ENCODE results near the gene PIP4K2A. TPM values are rescaled to one million over a fixed set of nuclear protein-coding genes. Genes with fewer than 3 reads are reported as not detected.

The PIP4K2A gene
- total and polyA plus RNA-seq, 2 donors (not counting 3 experiments of a cell fraction or from before 2014, with no cell fraction given), result 11.8 to 32.6 TPM

- Histone ChIP-seq H3K4me2 (ENCODE audit: insufficient read depth, low read length) (peak overlapping the region; percentile 67), H3K4me1 (ENCODE audit: control insufficient read depth, extremely low read depth, insufficient read depth, low read length) (peaks cover 67% of the 10 kb centered on the region), H3K9me1 (replicated peaks; ENCODE audit: control insufficient read depth, extremely low read depth, insufficient read depth, low read length) (no peaks in the 10 kb centered on the region), H3K36me3 (ENCODE audit: control insufficient read depth in 2 of 2, extremely low read depth in 1 of 2, insufficient read depth in 2 of 2, low read length in 2 of 2) (no peaks in the 10 kb centered on the region), H3K9ac (replicated peaks; ENCODE audit: extremely low read depth, insufficient read depth, low read length) (no peak overlapping the region), H3K9me3 (replicated peaks; ENCODE audit: control insufficient read depth, insufficient read depth, low read length) (no peaks in the 10 kb centered on the region), H2AFZ (ENCODE audit: low read depth, low read length) (no peak overlapping the region), H4K20me1 (replicated peaks; ENCODE audit: control insufficient read depth, extremely low read depth, insufficient read depth, low read length) (no peaks in the 10 kb centered on the region), H3K27me3 (ENCODE audit: control insufficient read depth in 2 of 2, insufficient read depth in 2 of 2, low read length in 2 of 2) (no peaks in the 10 kb centered on the region), H3K4me3 (replicated peaks in 1 of 3; ENCODE audit: insufficient read depth in 1 of 3, low read depth in 1 of 3, low read length in 3 of 3) (no peak overlapping the region), H3K79me2 (ENCODE audit: control insufficient read depth, insufficient read depth, low read length) (peaks cover 30% of the 10 kb centered on the region), H3K27ac (ENCODE audit: insufficient read depth, low read depth, low read length) (peak overlapping the region; percentile 60)
- ChIA-PET CTCF (interaction anchor here (0.9 to 1.3 kb wide), 2 partner anchors 8 to 365 kb away, joined by 3 read pairs; no protein-coding TSS in a partner anchor), POLR2A (no interaction called here)
- DNase-seq (ENCODE audit: low read depth, low spot score), result no peak
- BruUV-seq (replicated peaks), result no TSS peak
- FAIRE-seq, result no peak
- TF ChIP-seq JUN (IDR thresholded peaks at IDR 0.05; ENCODE audit: borderline replicate concordance, insufficient read depth, insufficient read length, low read depth) (no peak), POLR2AphosphoS5 (IDR thresholded peaks at IDR 0.05; ENCODE audit: insufficient read depth, low read depth, low read length) (no peak), MAX (IDR thresholded peaks at IDR 0.05; ENCODE audit: insufficient read depth, insufficient read length) (no peak), MYC (IDR thresholded peaks at IDR 0.05; ENCODE audit: low read depth, low read length) (no peak)
- intact Hi-C loops (cut with micrococcal nuclease) (loop anchor here (2.0 to 10.0 kb wide), 4 partner anchors 189 to 896 kb away; partner anchors contain the start of gene MSRB2), dilution Hi-C loops (cut with MboI; ENCODE audit: extremely low pct_ligation_motif_present, low sequenced_read_pairs) (no loop called here)
These were observed 90.6 kb downstream of the PIP4K2A start for GRCh38 chr10:22623633-22624253.

GRCh38 chr10:22622242-22622806, 92.1 kb downstream of the PIP4K2A start:
- CTCF ChIA-PET, result interaction anchor here (1.3 kb wide), 1 partner anchor 10 kb away, joined by 3 read pairs; no protein-coding TSS in a partner anchor
- DNase-seq (ENCODE audit: low read depth, low spot score) (no peak), FAIRE-seq (no peak)
- intact Hi-C loops (cut with micrococcal nuclease), result loop anchor here (5.0 to 10.0 kb wide), 3 partner anchors 188 to 895 kb away; partner anchors contain the start of gene MSRB2
- no peaks in the 10 kb centered on the region for H3K9me1 ChIP-seq (replicated peaks; ENCODE audit: control insufficient read depth, extremely low read depth, insufficient read depth, low read length)
- H3K4me3 ChIP-seq (replicated peaks in 1 of 3; ENCODE audit: insufficient read depth in 1 of 3, low read depth in 1 of 3, low read length in 3 of 3), result no peak overlapping the region
- POLR2A ChIA-PET, result no interaction called here
- H4K20me1 ChIP-seq (replicated peaks; ENCODE audit: control insufficient read depth, extremely low read depth, insufficient read depth, low read length), result no peaks in the 10 kb centered on the region
- dilution Hi-C loops (cut with MboI; ENCODE audit: extremely low pct_ligation_motif_present, low sequenced_read_pairs), result no loop called here
- H3K9me3 ChIP-seq (replicated peaks; ENCODE audit: control insufficient read depth, insufficient read depth, low read length), result no peaks in the 10 kb centered on the region
- H3K4me2 ChIP-seq (ENCODE audit: insufficient read depth, low read length), result peak overlapping the region; percentile 40
- H3K4me1 ChIP-seq (ENCODE audit: control insufficient read depth, extremely low read depth, insufficient read depth, low read length), result peaks cover 81% of the 10 kb centered on the region
- no peaks in the 10 kb centered on the region for H3K36me3 ChIP-seq (ENCODE audit: control insufficient read depth in 2 of 2, extremely low read depth in 1 of 2, insufficient read depth in 2 of 2, low read length in 2 of 2)
- BruUV-seq (replicated peaks), result no TSS peak
- TF ChIP-seq, protein P1, sequence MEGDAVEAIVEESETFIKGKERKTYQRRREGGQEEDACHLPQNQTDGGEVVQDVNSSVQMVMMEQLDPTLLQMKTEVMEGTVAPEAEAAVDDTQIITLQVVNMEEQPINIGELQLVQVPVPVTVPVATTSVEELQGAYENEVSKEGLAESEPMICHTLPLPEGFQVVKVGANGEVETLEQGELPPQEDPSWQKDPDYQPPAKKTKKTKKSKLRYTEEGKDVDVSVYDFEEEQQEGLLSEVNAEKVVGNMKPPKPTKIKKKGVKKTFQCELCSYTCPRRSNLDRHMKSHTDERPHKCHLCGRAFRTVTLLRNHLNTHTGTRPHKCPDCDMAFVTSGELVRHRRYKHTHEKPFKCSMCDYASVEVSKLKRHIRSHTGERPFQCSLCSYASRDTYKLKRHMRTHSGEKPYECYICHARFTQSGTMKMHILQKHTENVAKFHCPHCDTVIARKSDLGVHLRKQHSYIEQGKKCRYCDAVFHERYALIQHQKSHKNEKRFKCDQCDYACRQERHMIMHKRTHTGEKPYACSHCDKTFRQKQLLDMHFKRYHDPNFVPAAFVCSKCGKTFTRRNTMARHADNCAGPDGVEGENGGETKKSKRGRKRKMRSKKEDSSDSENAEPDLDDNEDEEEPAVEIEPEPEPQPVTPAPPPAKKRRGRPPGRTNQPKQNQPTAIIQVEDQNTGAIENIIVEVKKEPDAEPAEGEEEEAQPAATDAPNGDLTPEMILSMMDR (IDR thresholded peaks at IDR 0.05; ENCODE audit: extremely low read depth in 1 of 2, insufficient read depth in 1 of 2, low read depth in 1 of 2, low read length in 2 of 2), result no peak
- TF ChIP-seq FOS (IDR thresholded peaks at IDR 0.05; ENCODE audit: borderline replicate concordance, insufficient read depth, low read length), result no peak
- no peak for TF ChIP-seq GATA2 (IDR thresholded peaks at IDR 0.05; ENCODE audit: insufficient read depth, insufficient read length, low read depth, low read length)
- no peak for TF ChIP-seq POLR2A (IDR thresholded peaks at IDR 0.05; ENCODE audit: low read depth, low read length)
- TF ChIP-seq POLR2AphosphoS5 (IDR thresholded peaks at IDR 0.05; ENCODE audit: insufficient read depth, low read depth, low read length), result no peak
- no peak for TF ChIP-seq JUN (IDR thresholded peaks at IDR 0.05; ENCODE audit: borderline replicate concordance, insufficient read depth, insufficient read length, low read depth)
- TF ChIP-seq EZH2 (IDR thresholded peaks at IDR 0.05; ENCODE audit: borderline replicate concordance, low read depth, low read length, severe bottlenecking), result no peak
- no peak for TF ChIP-seq MAX (IDR thresholded peaks at IDR 0.05; ENCODE audit: insufficient read depth, insufficient read length)
- TF ChIP-seq MYC (IDR thresholded peaks at IDR 0.05; ENCODE audit: low read depth, low read length), result no peak
- no peaks in the 10 kb centered on the region for H3K27me3 ChIP-seq (ENCODE audit: control insufficient read depth in 2 of 2, insufficient read depth in 2 of 2, low read length in 2 of 2)
- H3K9ac ChIP-seq (replicated peaks; ENCODE audit: extremely low read depth, insufficient read depth, low read length), result no peak overlapping the region
- H3K79me2 ChIP-seq (ENCODE audit: control insufficient read depth, insufficient read depth, low read length), result peaks cover 25% of the 10 kb centered on the region
- peak overlapping the region; percentile 49 for H3K27ac ChIP-seq (ENCODE audit: insufficient read depth, low read depth, low read length)
- H2AFZ ChIP-seq (ENCODE audit: low read depth, low read length), result no peak overlapping the region
